GM18517 (cell line): ENCODE data around the gene IL21.
"Not testable (repeated sequence)": the region's sequence is repeated elsewhere in the genome, so short reads cannot be mapped to it uniquely, and the experiment has no call there.

Source experiments
- ATAC-seq: cut with Tn5 transposase; IDR thresholded peaks from one replicate; pipeline ENCODE4 v1.9.1; 2021; ENCODE audit warnings: mild to moderate bottlenecking, moderate library complexity; ENCODE audit not compliant: unreplicated experiment

Gene IL21

GRCh38 chr4:122621016-122621507 lies at the start of gene IL21:
Gene IL21 (minus strand): TSS chr4:122621066. CDS start chr4:122621011, 55 bp downstream.
- no peak for ATAC-seq

- ATAC-seq, result no peak
These were observed 49.3 kb upstream of the IL21 start for GRCh38 chr4:122669911-122670738.

GRCh38 chr4:122668241-122668640 lies 47.4 kb upstream of the IL21 start:
- ATAC-seq, result no peak

- no peak for ATAC-seq
These were observed 45.8 kb upstream of the IL21 start for GRCh38 chr4:122666527-122667245.

- no peak for ATAC-seq
These were observed 44.5 kb upstream of the IL21 start for GRCh38 chr4:122665161-122665929.

GRCh38 chr4:122663814-122664610 lies 43.1 kb upstream of the IL21 start:
- no peak for ATAC-seq

GRCh38 chr4:122663291-122663690 lies 42.4 kb upstream of the IL21 start:
- ATAC-seq, result no peak

GRCh38 chr4:122662701-122663100 lies 41.8 kb upstream of the IL21 start:
- no peak for ATAC-seq

GRCh38 chr4:122661176-122662160 lies 40.6 kb upstream of the IL21 start:
- no peak for ATAC-seq

- ATAC-seq, result peak; percentile 88
These were observed 38.0 kb upstream of the IL21 start for GRCh38 chr4:122658818-122659295.

GRCh38 chr4:122658377-122658776 lies 37.5 kb upstream of the IL21 start:
- ATAC-seq, result no peak

- no peak for ATAC-seq
These were observed 36.7 kb upstream of the IL21 start for GRCh38 chr4:122657553-122657952.

- not testable (repeated sequence) for ATAC-seq
These were observed 35.7 kb upstream of the IL21 start for GRCh38 chr4:122656583-122656982.

GRCh38 chr4:122652379-122652778 lies 31.5 kb upstream of the IL21 start:
- no peak for ATAC-seq

GRCh38 chr4:122650148-122650547 lies 29.3 kb upstream of the IL21 start:
- no peak for ATAC-seq

- no peak for ATAC-seq
These were observed 26.8 kb upstream of the IL21 start for GRCh38 chr4:122647656-122648055.

- no peak for ATAC-seq
These were observed 22.4 kb upstream of the IL21 start for GRCh38 chr4:122643257-122643656.

GRCh38 chr4:122639181-122639580 lies 18.3 kb upstream of the IL21 start:
- ATAC-seq, result no peak

- peak; percentile 63 for ATAC-seq
These were observed 15.8 kb upstream of the IL21 start for GRCh38 chr4:122636697-122637096.
